GM21619 (cell line): ENCODE results near the gene USP9X.
"Not testable (repeated sequence)": the region's sequence is repeated elsewhere in the genome, so short reads cannot be mapped to it uniquely, and the experiment has no call there.

Experiments
- ATAC-seq: cut with Tn5 transposase; IDR thresholded peaks from one replicate; pipeline ENCODE4 v1.9.1; 2021; ENCODE audit not compliant: unreplicated experiment

Gene USP9X

GRCh38 chrX:41276661-41277506 lies 191.6 kb downstream of the USP9X start:
- ATAC-seq, result no peak

- ATAC-seq, result not testable (repeated sequence)
Measured at GRCh38 chrX:41282307-41282706, 197.1 kb downstream of the USP9X start.

GRCh38 chrX:41285928-41286327 lies 200.7 kb downstream of the USP9X start:
- ATAC-seq, result not testable (repeated sequence)
